CD8-positive, alpha-beta memory T cell (primary cell): ENCODE data around the gene STX11. TPM values are rescaled to one million over a fixed set of nuclear protein-coding genes. Genes with fewer than 3 reads are reported as not detected.
A peak's percentile ranks its signal among the peaks of the same experiment; 100 is the strongest.

ENCODE experiments used
- CTCF ChIA-PET: fragments of 350-600 bp; sonication (Branson Sonifier 250); formaldehyde crosslinking; loops from one replicate; lab custom pipeline; 2021; ENCODE audit warnings: antibody characterized with exemption; lab: Charles Lee
- POLR2A ChIA-PET: fragments of 350-600 bp; sonication (Branson Sonifier 250); formaldehyde crosslinking; loops from one replicate; lab custom pipeline; 2021; ENCODE audit warnings: antibody characterized with exemption; lab: Charles Lee
- DNase-seq, 5 donors: peaks; one replicate each; pipeline versions ENCODE4 v3.0.0 to v3.0.0-alpha.2; 2020 to 2022; ENCODE audit warnings: mixed read lengths in 1 of 5
- H3K27ac ChIP-seq: one replicate; pipeline ENCODE4 v1.7.0; 2013; ENCODE audit warnings: low read depth, mild to moderate bottlenecking, low read length, moderate library complexity
- H3K27me3 ChIP-seq: 2 replicates; pipeline ENCODE4 v1.7.0; 2013; ENCODE audit warnings: low read length, mild to moderate bottlenecking; ENCODE audit not compliant: insufficient read depth, poor library complexity, severe bottlenecking
- H3K36me3 ChIP-seq: 2 replicates; pipeline ENCODE4 v1.7.0; 2013; ENCODE audit warnings: mild to moderate bottlenecking, low read length, moderate library complexity; ENCODE audit not compliant: insufficient read depth
- H3K4me1 ChIP-seq: 2 replicates; pipeline ENCODE4 v1.7.0; 2013; ENCODE audit warnings: mild to moderate bottlenecking, low read length, moderate library complexity; ENCODE audit not compliant: insufficient read depth
- H3K4me3 ChIP-seq: 2 replicates; pipeline ENCODE4 v1.7.0; 2013; ENCODE audit warnings: mild to moderate bottlenecking, low read length
- H3K9me3 ChIP-seq: 2 replicates; pipeline ENCODE4 v1.7.0; 2013; ENCODE audit warnings: mild to moderate bottlenecking, low read length
- H3K27ac Mint-ChIP-seq, 8 donors: one replicate each; pipeline ENCODE4 v1.8.0; 2020 to 2021; ENCODE audit warnings: mixed read lengths in 8 of 8, mild to moderate bottlenecking in 6 of 8, inconsistent platforms in 3 of 8, moderate library complexity in 3 of 8
- H3K27me3 Mint-ChIP-seq, 2 donors: one replicate each; pipeline ENCODE4 v1.8.0; 2020 to 2021; ENCODE audit warnings: mixed read lengths in 2 of 2, mild to moderate bottlenecking in 1 of 2, moderate library complexity in 1 of 2
- H3K36me3 Mint-ChIP-seq, 3 donors: one replicate each; pipeline ENCODE4 v1.8.0; 2020 to 2021; ENCODE audit warnings: mixed read lengths in 3 of 3, inconsistent platforms in 1 of 3, mild to moderate bottlenecking in 1 of 3
- H3K4me1 Mint-ChIP-seq, 3 donors: one replicate each; pipeline ENCODE4 v1.8.0; 2020 to 2021; ENCODE audit warnings: mixed read lengths in 3 of 3, inconsistent platforms in 1 of 3, mild to moderate bottlenecking in 1 of 3
- H3K4me3 Mint-ChIP-seq, 7 donors: one replicate each; pipeline ENCODE4 v1.8.0; 2020 to 2021; ENCODE audit warnings: mixed read lengths in 7 of 7, mild to moderate bottlenecking in 6 of 7, moderate library complexity in 4 of 7, inconsistent platforms in 2 of 7
- H3K9me3 Mint-ChIP-seq, 5 donors: one replicate each; pipeline ENCODE4 v1.8.0; 2020 to 2022; ENCODE audit warnings: mixed read lengths in 5 of 5, mild to moderate bottlenecking in 3 of 5, moderate library complexity in 2 of 5, inconsistent platforms in 1 of 5
- polyA plus RNA-seq: library from polyadenylated mRNA; unstranded; fragments of 300-500 nt; fragmentation: Illumina TruSeq; gene quantifications from one replicate; pipeline ENCODE4 v1.2.3, GENCODE V29; 2021
- total RNA-seq, 2 experiments: library from RNA; stranded (reverse); gene quantifications; one replicate each; pipeline ENCODE4 v1.2.3, GENCODE V29; 2021

Gene STX11
- total and polyA plus RNA-seq, 3 experiments from 2014 or later = 16.7 to 30.0 (median 29.2) TPM

DNA sequence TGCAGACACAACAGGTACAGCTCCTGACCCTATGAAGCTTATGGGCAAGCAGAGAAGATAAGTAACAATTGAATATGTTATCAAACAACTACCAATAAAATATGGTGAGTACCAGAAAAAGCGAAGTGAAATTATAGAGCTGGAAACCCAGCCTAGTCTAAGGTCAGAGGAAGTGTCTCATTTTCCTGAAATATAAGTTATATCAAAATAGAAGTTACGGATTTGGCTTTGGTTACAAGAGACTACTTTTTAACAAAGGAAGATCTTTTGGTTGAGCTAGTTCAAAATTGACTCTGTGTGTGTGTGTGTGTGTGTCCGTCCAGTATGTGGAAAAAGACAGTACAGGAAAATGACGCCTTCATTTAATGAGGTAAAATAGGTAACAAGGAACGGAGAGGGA lies 8.9 kb downstream of the STX11 start:
- H3K4me1 ChIP-seq = no peaks in the 10 kb centered on the region
- H3K27ac Mint-ChIP-seq = peak overlapping the region in 1 of 8 donors; percentile 17
- H3K4me3 ChIP-seq = no peak overlapping the region
- H3K27me3 Mint-ChIP-seq = no peaks in the 10 kb centered on the region
- H3K4me1 Mint-ChIP-seq = peaks cover 26 to 52% (median 47%) of the 10 kb centered on the region in 3 donors
- H3K36me3 Mint-ChIP-seq = peaks cover 9 to 38% (median 20%) of the 10 kb centered on the region in 3 donors
- no peaks in the 10 kb centered on the region for H3K9me3 ChIP-seq
- CTCF ChIA-PET = no interaction called here
- POLR2A ChIA-PET = interaction anchor here (1.2 kb wide), 1 partner anchor 8 kb away, joined by 4 read pairs; the partner anchor contains the start of gene STX11
- no peaks in the 10 kb centered on the region for H3K27me3 ChIP-seq
- H3K9me3 Mint-ChIP-seq = no peaks in the 10 kb centered on the region
- H3K27ac ChIP-seq = no peak overlapping the region
- no peak for DNase-seq
- no peak overlapping the region for H3K4me3 Mint-ChIP-seq
- H3K36me3 ChIP-seq = no peaks in the 10 kb centered on the region

DNA sequence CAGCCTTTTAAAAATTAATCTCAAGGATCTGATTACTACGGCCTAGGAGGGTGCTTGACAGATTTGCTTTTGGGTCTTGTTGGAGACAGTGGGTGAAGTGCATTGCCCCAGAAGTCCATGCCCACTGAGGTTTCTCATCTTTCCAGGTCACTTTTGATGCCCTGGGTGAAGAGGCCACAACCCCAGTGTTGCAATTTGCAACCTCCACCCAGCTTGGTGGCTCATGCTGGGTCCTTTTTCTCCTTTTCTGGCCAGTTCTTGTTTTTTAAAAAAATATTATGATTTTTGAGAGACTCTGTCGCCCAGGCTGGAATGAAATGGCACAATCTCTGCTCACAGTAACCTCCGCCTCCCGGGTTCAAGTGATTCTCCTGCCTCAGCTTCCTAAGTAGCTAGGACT lies 9.4 kb downstream of the STX11 start:
- no peak for DNase-seq
- H3K4me1 ChIP-seq = no peaks in the 10 kb centered on the region
- Mint-ChIP-seq H3K36me3 (peaks cover 7 to 36% (median 20%) of the 10 kb centered on the region in 3 donors), H3K4me1 (peaks cover 23 to 47% (median 42%) of the 10 kb centered on the region in 3 donors), H3K27me3 (no peaks in the 10 kb centered on the region), H3K9me3 (no peaks in the 10 kb centered on the region), H3K4me3 (no peak overlapping the region), H3K27ac (no peak overlapping the region)
- no peaks in the 10 kb centered on the region for H3K27me3 ChIP-seq
- no peak overlapping the region for H3K27ac ChIP-seq
- CTCF ChIA-PET = no interaction called here
- H3K9me3 ChIP-seq = no peaks in the 10 kb centered on the region
- no peaks in the 10 kb centered on the region for H3K36me3 ChIP-seq
- POLR2A ChIA-PET = interaction anchor here (1.2 kb wide), 1 partner anchor 9 kb away, joined by 4 read pairs; the partner anchor contains the start of gene STX11
- no peak overlapping the region for H3K4me3 ChIP-seq

DNA sequence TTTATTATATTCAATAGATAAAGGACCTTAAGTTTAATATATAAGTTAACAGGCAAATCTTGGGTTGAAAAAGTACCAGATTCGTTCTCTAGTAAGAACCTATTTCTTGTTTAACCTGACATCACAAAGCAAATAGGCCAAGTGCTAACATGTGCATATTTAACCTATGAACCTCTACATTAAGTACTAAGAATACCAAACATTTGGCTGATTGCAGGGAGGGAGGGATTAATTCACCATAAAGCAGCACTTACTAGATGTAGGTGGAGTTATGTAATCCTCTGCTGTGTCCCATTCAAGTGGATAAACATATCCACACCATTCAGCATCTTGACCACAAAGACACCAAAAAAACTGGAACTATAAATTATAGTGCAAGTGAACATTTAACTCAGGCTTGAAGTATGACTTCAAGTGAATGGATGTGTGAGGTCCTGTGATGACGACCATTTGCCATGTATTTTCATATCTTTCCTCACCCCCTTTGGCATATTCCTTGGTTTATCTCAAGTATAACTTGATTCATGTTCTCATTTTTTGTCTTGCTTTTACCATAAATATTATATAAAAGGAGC lies 10.2 kb downstream of the STX11 start:
- Mint-ChIP-seq H3K27ac (no peak overlapping the region), H3K9me3 (no peaks in the 10 kb centered on the region), H3K27me3 (no peaks in the 10 kb centered on the region), H3K4me3 (no peak overlapping the region), H3K36me3 (peaks cover 7 to 35% (median 17%) of the 10 kb centered on the region in 3 donors), H3K4me1 (peaks cover 21 to 41% (median 34%) of the 10 kb centered on the region in 3 donors)
- H3K27ac ChIP-seq = no peak overlapping the region
- no peaks in the 10 kb centered on the region for H3K36me3 ChIP-seq
- H3K9me3 ChIP-seq = no peaks in the 10 kb centered on the region
- no peaks in the 10 kb centered on the region for H3K27me3 ChIP-seq
- H3K4me1 ChIP-seq = no peaks in the 10 kb centered on the region
- ChIA-PET POLR2A (interaction anchor here (1.2 kb wide), 1 partner anchor 10 kb away, joined by 4 read pairs; the partner anchor contains the start of gene STX11), CTCF (no interaction called here)
- DNase-seq = no peak
- no peak overlapping the region for H3K4me3 ChIP-seq

DNA sequence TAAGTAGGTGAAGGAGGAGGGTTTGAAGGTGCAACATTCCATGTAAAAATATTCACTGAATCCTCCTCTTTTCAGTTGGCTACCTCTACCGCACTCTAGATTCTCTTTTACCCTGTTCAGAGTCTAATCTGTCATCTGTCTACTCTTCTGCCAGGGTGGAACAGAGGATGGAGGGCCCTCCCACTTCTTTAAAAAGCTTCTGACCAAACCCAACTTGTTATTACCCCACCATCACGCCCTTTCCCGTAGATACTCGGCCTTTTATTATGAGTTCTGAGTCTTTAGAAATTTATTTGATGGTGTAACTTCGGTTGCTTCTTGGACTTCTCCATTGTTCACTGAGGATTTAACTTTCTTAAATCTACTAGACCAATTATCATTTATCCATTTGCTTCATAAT lies 11.7 kb downstream of the STX11 start:
- Histone ChIP-seq H3K9me3 (no peaks in the 10 kb centered on the region), H3K4me3 (no peak overlapping the region), H3K27me3 (no peaks in the 10 kb centered on the region), H3K4me1 (no peaks in the 10 kb centered on the region), H3K27ac (no peak overlapping the region), H3K36me3 (no peaks in the 10 kb centered on the region)
- no peaks in the 10 kb centered on the region for H3K9me3 Mint-ChIP-seq
- H3K4me3 Mint-ChIP-seq = no peak overlapping the region
- no peaks in the 10 kb centered on the region for H3K27me3 Mint-ChIP-seq
- H3K27ac Mint-ChIP-seq = no peak overlapping the region
- no peak for DNase-seq
- H3K4me1 Mint-ChIP-seq = peaks cover 10 to 30% (median 20%) of the 10 kb centered on the region in 3 donors
- ChIA-PET CTCF (interaction anchor here (1.0 to 1.8 kb wide), 3 partner anchors 11 to 35 kb away, joined by 3 to 4 read pairs (median 3); partner anchors contain the start of gene STX11), POLR2A (no interaction called here)
- H3K36me3 Mint-ChIP-seq = peaks cover 4 to 30% (median 12%) of the 10 kb centered on the region in 3 donors

DNA sequence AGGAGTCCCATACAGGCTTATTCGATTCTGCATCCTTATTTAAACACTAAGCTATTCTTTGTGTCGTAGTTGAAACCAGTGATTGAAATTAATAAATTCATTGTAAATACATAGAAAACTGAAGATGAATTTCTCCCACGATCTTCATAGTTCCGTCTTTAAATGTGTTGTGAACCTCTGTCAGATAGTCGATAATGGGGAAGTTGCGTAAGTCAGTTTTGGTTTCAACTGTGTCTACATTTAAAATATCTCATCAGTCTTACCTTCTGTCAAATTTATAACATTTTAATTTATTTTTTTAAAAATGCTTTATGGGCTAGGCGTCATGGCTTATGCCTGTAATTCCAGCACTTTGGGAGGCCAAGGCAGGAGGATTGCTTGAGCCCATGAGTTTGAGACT lies 12.7 kb downstream of the STX11 start:
- Mint-ChIP-seq H3K4me1 (peaks cover 7 to 23% (median 13%) of the 10 kb centered on the region in 3 donors), H3K27me3 (no peaks in the 10 kb centered on the region), H3K36me3 (peaks cover 0 to 24% (median 9%) of the 10 kb centered on the region in 3 donors), H3K9me3 (no peaks in the 10 kb centered on the region), H3K4me3 (no peak overlapping the region), H3K27ac (no peak overlapping the region)
- Histone ChIP-seq H3K4me1 (no peaks in the 10 kb centered on the region), H3K27ac (no peak overlapping the region), H3K36me3 (no peaks in the 10 kb centered on the region), H3K27me3 (no peaks in the 10 kb centered on the region), H3K9me3 (no peaks in the 10 kb centered on the region), H3K4me3 (no peak overlapping the region)
- ChIA-PET POLR2A (no interaction called here), CTCF (interaction anchor here (1.0 to 1.8 kb wide), 3 partner anchors 12 to 36 kb away, joined by 3 to 4 read pairs (median 3); partner anchors contain the start of gene STX11)
- DNase-seq = no peak

DNA sequence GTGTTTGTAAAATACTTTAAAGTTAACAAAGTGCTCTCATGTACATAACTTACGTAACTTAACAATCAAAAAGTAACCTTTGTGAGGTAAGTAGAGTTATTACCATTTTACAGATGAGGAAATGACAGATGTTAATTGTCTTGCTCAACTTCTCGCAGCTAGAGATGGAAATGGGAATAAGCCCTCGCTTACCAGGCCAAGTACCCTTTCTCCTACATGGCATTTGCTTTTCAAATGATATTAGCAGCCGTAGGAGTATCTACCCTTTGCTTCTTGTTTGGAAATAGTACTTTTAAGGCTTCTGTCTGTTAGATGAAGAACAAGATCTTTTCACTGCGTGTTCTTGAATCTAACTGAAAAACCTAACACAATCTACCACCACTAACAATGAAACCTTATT lies 15.5 kb downstream of the STX11 start:
- peaks cover 12 to 32% (median 15%) of the 10 kb centered on the region in 3 donors for H3K36me3 Mint-ChIP-seq
- H3K27ac ChIP-seq = no peak overlapping the region
- no peaks in the 10 kb centered on the region for H3K27me3 Mint-ChIP-seq

DNA sequence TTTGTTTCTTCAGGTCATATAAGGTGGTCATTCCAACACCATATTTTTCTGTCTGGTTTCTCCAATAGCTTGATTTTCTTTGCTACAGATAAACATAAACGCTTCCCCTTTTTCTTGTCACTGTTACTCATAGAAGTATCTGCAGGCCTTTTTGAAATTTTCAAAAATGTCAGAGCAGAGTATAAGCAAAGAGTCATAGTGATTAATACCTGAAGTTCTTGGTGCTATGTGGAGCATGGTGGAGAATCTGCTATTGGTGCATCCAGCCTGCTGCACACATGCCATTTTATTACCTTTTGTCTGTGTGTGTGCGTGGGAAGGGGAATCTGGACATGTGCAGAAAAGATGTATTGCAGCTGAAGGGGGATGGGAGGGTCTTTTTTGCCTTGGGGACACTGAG lies 19.7 kb downstream of the STX11 start:
- POLR2A ChIA-PET = no interaction called here
- H3K4me1 ChIP-seq = no peaks in the 10 kb centered on the region
- H3K27ac ChIP-seq = no peak overlapping the region
- H3K4me3 ChIP-seq = no peak overlapping the region
- no peaks in the 10 kb centered on the region for H3K27me3 ChIP-seq
- peak overlapping the region in 1 of 8 donors; percentile 7 for H3K27ac Mint-ChIP-seq
- H3K4me1 Mint-ChIP-seq = peaks cover 4 to 18% (median 15%) of the 10 kb centered on the region in 3 donors
- CTCF ChIA-PET = no interaction called here
- H3K9me3 Mint-ChIP-seq = no peaks in the 10 kb centered on the region
- no peaks in the 10 kb centered on the region for H3K27me3 Mint-ChIP-seq
- H3K36me3 ChIP-seq = no peaks in the 10 kb centered on the region
- no peak for DNase-seq
- no peaks in the 10 kb centered on the region for H3K9me3 ChIP-seq
- peaks cover 18 to 48% (median 22%) of the 10 kb centered on the region in 3 donors for H3K36me3 Mint-ChIP-seq
- no peak overlapping the region for H3K4me3 Mint-ChIP-seq

More for the DNA sequence above, 15.5 kb downstream of the STX11 start:
- H3K4me3 ChIP-seq = no peak overlapping the region
- CTCF ChIA-PET = no interaction called here
- H3K27ac Mint-ChIP-seq = peak overlapping the region in 1 of 8 donors; percentile 27
- H3K9me3 Mint-ChIP-seq = no peaks in the 10 kb centered on the region
- DNase-seq = no peak
- H3K4me3 Mint-ChIP-seq = no peak overlapping the region
- peaks cover 5 to 24% (median 22%) of the 10 kb centered on the region in 3 donors for H3K4me1 Mint-ChIP-seq
- H3K27me3 ChIP-seq = no peaks in the 10 kb centered on the region
- H3K4me1 ChIP-seq = no peaks in the 10 kb centered on the region
- H3K36me3 ChIP-seq = no peaks in the 10 kb centered on the region
- H3K9me3 ChIP-seq = no peaks in the 10 kb centered on the region
- POLR2A ChIA-PET = no interaction called here

DNA sequence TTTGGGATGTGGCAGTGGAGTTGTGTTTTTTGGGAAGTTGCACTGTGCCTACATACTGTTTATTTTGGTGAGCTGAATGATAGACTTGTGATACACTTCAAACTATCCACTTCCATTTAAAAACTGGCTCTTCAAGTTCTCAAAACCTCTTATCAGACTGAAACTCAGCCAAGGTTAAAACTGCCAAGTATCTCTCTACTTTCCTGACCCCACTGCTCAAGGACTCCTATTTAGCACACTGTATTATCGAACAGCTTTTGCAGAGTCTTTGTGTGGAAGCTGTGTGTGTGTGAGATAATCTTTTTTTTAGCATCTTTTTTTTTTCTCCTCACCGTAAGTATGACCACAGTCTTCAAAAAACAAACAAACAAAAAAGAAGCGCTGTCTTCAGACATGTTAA lies 21.1 kb downstream of the STX11 start:
- Mint-ChIP-seq H3K4me1 (peaks cover 3 to 19% (median 18%) of the 10 kb centered on the region in 3 donors), H3K36me3 (peaks cover 18 to 52% (median 25%) of the 10 kb centered on the region in 3 donors), H3K27me3 (no peaks in the 10 kb centered on the region), H3K27ac (peak overlapping the region in 1 of 8 donors; percentile 84), H3K4me3 (no peak overlapping the region), H3K9me3 (no peaks in the 10 kb centered on the region)
- DNase-seq = no peak
- ChIA-PET POLR2A (no interaction called here), CTCF (no interaction called here)
- Histone ChIP-seq H3K36me3 (no peaks in the 10 kb centered on the region), H3K27ac (no peak overlapping the region), H3K4me1 (no peaks in the 10 kb centered on the region), H3K27me3 (no peaks in the 10 kb centered on the region), H3K4me3 (no peak overlapping the region), H3K9me3 (no peaks in the 10 kb centered on the region)
